ENCODE measurements around the gene LRRC28.

GRCh38 chr15:99436542-99437314 is 185.4 kb downstream of the LRRC28 start:
- TF ChIP-seq POLR2AphosphoS5 (IDR thresholded peaks at IDR 0.05; ENCODE audit: low read length), result no peak
- no peak for TF ChIP-seq POLR2AphosphoS2 (IDR thresholded peaks at IDR 0.05; ENCODE audit: low read depth, low read length)
- TF ChIP-seq CTCF (IDR thresholded peaks at IDR 0.05 in 2 of 3, conservative IDR thresholded peaks at IDR 0.05 in 1 of 3; ENCODE audit: control insufficient read depth in 2 of 3, extremely low read depth in 1 of 3, insufficient read depth in 1 of 3, low read depth in 3 of 3, low read length in 3 of 3), result no peak
- TF ChIP-seq ELK1 (IDR thresholded peaks at IDR 0.05; ENCODE audit: low read depth, low read length), result no peak
- TF ChIP-seq RFX5 (IDR thresholded peaks at IDR 0.05; ENCODE audit: low read depth, low read length), result no peak
- TF ChIP-seq CHD2 (IDR thresholded peaks at IDR 0.05; ENCODE audit: borderline replicate concordance, low read depth, low read length), result no peak
- TF ChIP-seq CEBPB (IDR thresholded peaks at IDR 0.05; ENCODE audit: borderline replicate concordance in 1 of 2, low read depth in 2 of 2, low read length in 2 of 2), result no peak
- no peak for TF ChIP-seq EP300 (IDR thresholded peaks at IDR 0.05; ENCODE audit: borderline replicate concordance in 1 of 2, control insufficient read depth in 1 of 2, low read depth in 2 of 2, low read length in 2 of 2)
- no peak for TF ChIP-seq NRF1 (conservative IDR thresholded peaks at IDR 0.05; ENCODE audit: low read depth, low read length)
- no peak for TF ChIP-seq MTA3 (IDR thresholded peaks at IDR 0.05; ENCODE audit: borderline replicate concordance, low read length)
